ENCODE data around the gene GABRG2.
"Not testable (repeated sequence)": the region's sequence is repeated elsewhere in the genome, so short reads cannot be mapped to it uniquely, and the experiment has no call there.

Gene GABRG2

GRCh38 chr5:162067655-162068411 lies at the start of gene GABRG2:
GABRG2 (plus strand) TSS chr5:162067773; CDS start chr5:162068000, 227 bp downstream.
- DNase-seq = no peak

GRCh38 chr5:162025312-162025711 lies 42.3 kb upstream of the GABRG2 start:
- no peak for DNase-seq

- DNase-seq = no peak
Observed at GRCh38 chr5:162026803-162027202, 40.8 kb upstream of the GABRG2 start.

GRCh38 chr5:162037431-162037830 lies 30.1 kb upstream of the GABRG2 start:
- DNase-seq = no peak

GRCh38 chr5:162047279-162047678 lies 20.3 kb upstream of the GABRG2 start:
- DNase-seq = no peak

GRCh38 chr5:162052676-162053075 lies 14.9 kb upstream of the GABRG2 start:
- DNase-seq = no peak

GRCh38 chr5:162055095-162055494 lies 12.5 kb upstream of the GABRG2 start:
- not testable (repeated sequence) for DNase-seq

- no peak for DNase-seq
Observed at GRCh38 chr5:162067162-162067561, 411 bp upstream of the GABRG2 start.

GRCh38 chr5:162068412-162068811 lies 839 bp downstream of the GABRG2 start:
- no peak for DNase-seq

- DNase-seq = no peak
Observed at GRCh38 chr5:162068936-162069335, 1.4 kb downstream of the GABRG2 start.

- no peak for DNase-seq
Observed at GRCh38 chr5:162078805-162079204, 11.2 kb downstream of the GABRG2 start.

- no peak for DNase-seq
Observed at GRCh38 chr5:162091336-162091735, 23.8 kb downstream of the GABRG2 start.

GRCh38 chr5:162096448-162096847 lies 28.9 kb downstream of the GABRG2 start:
- no peak for DNase-seq

- no peak for DNase-seq
Observed at GRCh38 chr5:162107591-162107990, 40.0 kb downstream of the GABRG2 start.

- DNase-seq = no peak
Observed at GRCh38 chr5:162119801-162120200, 52.2 kb downstream of the GABRG2 start.

GRCh38 chr5:162128117-162128516 lies 60.5 kb downstream of the GABRG2 start:
- DNase-seq = no peak

- DNase-seq = no peak
Observed at GRCh38 chr5:162132348-162132747, 64.8 kb downstream of the GABRG2 start.

- no peak for DNase-seq
Observed at GRCh38 chr5:162139190-162139589, 71.6 kb downstream of the GABRG2 start.

GRCh38 chr5:162154242-162154641 lies 86.7 kb downstream of the GABRG2 start:
- DNase-seq = no peak

GRCh38 chr5:162160401-162160800 lies 92.8 kb downstream of the GABRG2 start:
- DNase-seq = no peak

GRCh38 chr5:162163663-162164062 lies 96.1 kb downstream of the GABRG2 start:
- no peak for DNase-seq

- no peak for DNase-seq
Observed at GRCh38 chr5:162174358-162174974, 106.9 kb downstream of the GABRG2 start.

GRCh38 chr5:162187371-162187770 lies 119.8 kb downstream of the GABRG2 start:
- DNase-seq = no peak

- DNase-seq = no peak
Observed at GRCh38 chr5:162189719-162190118, 122.1 kb downstream of the GABRG2 start.

- DNase-seq = no peak
Observed at GRCh38 chr5:162193012-162193411, 125.4 kb downstream of the GABRG2 start.

Measured in activated effector memory CD4-positive, alpha-beta T cell treated with anti-CD3 and anti-CD28 coated beads, Interleukin-2, amount 50 U/mL, for 16 hours (primary cell).